ENCODE results near the gene DOC2A. TPM values are rescaled to one million over a fixed set of nuclear protein-coding genes. Genes with fewer than 3 reads are reported as not detected.
A peak's percentile ranks its signal among the peaks of the same experiment; 100 is the strongest.

The DOC2A gene
- total and polyA plus RNA-seq, 12 donors = 0.35 to 33.0 (median 3.0) TPM; not detected in 1

- TF ChIP-seq POLR2A (IDR thresholded peaks at IDR 0.05) = no peak
- no peak for TF ChIP-seq CTCF (IDR thresholded peaks at IDR 0.05)
- intact Hi-C loops (cut with DNase I) = no loop called here
- peak overlapping the region in 4 of 5 donors; percentile 3 to 87 (median 80) for H3K27ac ChIP-seq
These were observed 34.9 kb downstream of the DOC2A start for GRCh38 chr16:29975811-29976511.

GRCh38 chr16:29975134-29975538 lies 35.7 kb downstream of the DOC2A start:
- no peak for DNase-seq
- Histone ChIP-seq H3K4me1 (replicated peaks in 1 of 2) (peaks cover 28 to 49% of the 10 kb centered on the region in 2 donors), H3K9me3 (replicated peaks in 1 of 3) (no peaks in the 10 kb centered on the region), H3K27me3 (no peaks in the 10 kb centered on the region), H3K4me3 (peak overlapping the region in 2 of 4 donors; percentile 68 to 73), H3K36me3 (replicated peaks in 1 of 2) (peaks cover 0 to 45% of the 10 kb centered on the region in 2 donors), H3K27ac (peak overlapping the region in 4 of 5 donors; percentile 3 to 87 (median 80))
- 31 to 47% (median 39%) methylated on average over 5 of the region's 5 CpGs for WGBS, 4 donors
- no peak for TF ChIP-seq CTCF (IDR thresholded peaks at IDR 0.05)
- TF ChIP-seq POLR2A (IDR thresholded peaks at IDR 0.05) = no peak
- intact Hi-C loops (cut with DNase I) = no loop called here

More at GRCh38 chr16:29975811-29976511, 34.9 kb downstream of the DOC2A start:
- 8 to 14% (median 10%) methylated on average over 6 of the region's 6 CpGs for WGBS, 4 donors
- DNase-seq = peak in 1 of 7 donors; percentile 21
- H3K4me3 ChIP-seq = peak overlapping the region in 2 of 4 donors; percentile 68 to 73
- H3K9me3 ChIP-seq (replicated peaks in 1 of 3) = no peaks in the 10 kb centered on the region
- no peaks in the 10 kb centered on the region for H3K27me3 ChIP-seq
- peaks cover 30 to 53% of the 10 kb centered on the region in 2 donors for H3K4me1 ChIP-seq (replicated peaks in 1 of 2)
- peaks cover 0 to 49% of the 10 kb centered on the region in 2 donors for H3K36me3 ChIP-seq (replicated peaks in 1 of 2)

DNA sequence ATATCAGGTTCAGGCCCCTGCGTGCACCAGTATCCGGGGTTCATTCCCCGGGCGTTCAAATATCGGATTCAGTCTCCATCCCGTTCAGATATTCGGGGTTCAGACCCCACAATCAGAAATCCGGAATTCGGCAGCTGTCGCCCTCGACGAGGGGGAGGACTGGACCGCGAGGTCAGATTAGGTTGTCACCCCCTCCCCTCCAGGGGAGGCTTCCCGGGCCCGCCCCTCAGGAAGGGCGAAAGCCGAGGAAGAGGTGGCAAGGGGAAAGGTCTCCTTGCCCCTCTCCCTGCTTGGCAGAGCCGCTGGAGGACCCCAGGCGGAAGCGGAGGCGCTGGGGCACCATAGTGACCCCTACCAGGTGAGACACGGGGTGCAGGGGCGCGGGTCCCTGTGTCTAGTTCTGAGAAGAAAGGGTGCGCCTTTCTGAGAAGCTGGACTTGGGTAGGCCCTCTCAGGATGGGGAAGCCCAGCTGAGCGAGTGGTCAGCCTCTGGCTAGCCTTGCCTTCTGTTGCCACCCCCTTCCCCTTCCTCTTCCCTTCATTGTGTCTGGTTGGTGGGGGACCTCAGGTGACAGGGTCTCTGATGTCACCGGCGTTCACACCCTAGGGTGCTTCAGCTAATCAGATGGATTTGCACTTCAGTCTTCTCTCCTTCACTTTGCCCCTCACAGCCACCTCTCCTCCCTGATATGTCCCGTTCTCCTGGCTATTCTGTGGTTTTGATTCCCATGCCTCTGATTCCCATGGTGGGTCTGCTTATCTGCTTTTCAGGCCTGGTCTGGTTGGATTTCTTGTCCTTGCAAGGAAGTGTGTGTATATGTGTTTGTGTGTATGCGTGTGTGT lies 36.3 kb downstream of the DOC2A start:
- H3K36me3 ChIP-seq (replicated peaks in 1 of 2) = peaks cover 0 to 43% of the 10 kb centered on the region in 2 donors
- intact Hi-C loops (cut with DNase I) = loop anchor here in 1 of 2 donors (5.0 kb wide), 1 partner anchor 47 kb away; the partner anchor contains the start of gene KCTD13
- peak overlapping the region; percentile 23 to 87 (median 81) for H3K27ac ChIP-seq
- no peaks in the 10 kb centered on the region for H3K27me3 ChIP-seq
- peak overlapping the region; percentile 54 to 87 (median 70) for H3K4me3 ChIP-seq
- WGBS, 4 donors = 1 to 3% (median 2%) methylated on average over 11 to 31 of the region's 31 CpGs
- peak in 5 of 7 donors; percentile 44 to 73 (median 49) for DNase-seq
- no peak for TF ChIP-seq CTCF (IDR thresholded peaks at IDR 0.05)
- peak in 1 of 2 donors; percentile 31 for TF ChIP-seq POLR2A (IDR thresholded peaks at IDR 0.05)
- H3K4me1 ChIP-seq (replicated peaks in 1 of 2) = peaks cover 22 to 43% of the 10 kb centered on the region in 2 donors
- H3K9me3 ChIP-seq (replicated peaks in 1 of 3) = no peaks in the 10 kb centered on the region

Measured in adrenal gland (tissue), 12 donors.